Adrenal gland (tissue), 12 donors: Measurements from ENCODE around the gene SHB. TPM values are rescaled to one million over a fixed set of nuclear protein-coding genes. Genes with fewer than 3 reads are reported as not detected.

ENCODE experiments used
- DNase-seq, 7 donors: peaks; one replicate each; pipeline ENCODE4 v3.0.0-alpha.2; 2019 to 2020
- H3K27ac ChIP-seq, 5 donors: fragments of 200-600 bp; sonication (generic) in 4 of 5; 1 replicate in 3 of 5; 2 replicates in 2 of 5; pipeline versions ENCODE4 v1.5.1 to v1.8.0; 2016 to 2020; ENCODE audit warnings: mild to moderate bottlenecking in 1 of 5
- H3K27me3 ChIP-seq: fragments of 200-600 bp; 2 replicates; pipeline ENCODE4 v1.8.0; 2021
- H3K36me3 ChIP-seq, 2 donors: fragments of 200-600 bp; replicated peaks in 1 of 2; 1 replicate in 1 of 2; 2 replicates in 1 of 2; pipeline versions ENCODE4 v1.5.1 to v1.8.0; 2018 to 2022
- H3K4me1 ChIP-seq, 2 donors: fragments of 200-600 bp; replicated peaks in 1 of 2; 1 replicate in 1 of 2; 2 replicates in 1 of 2; pipeline versions ENCODE4 v1.5.1 to v1.8.0; 2018 to 2021
- H3K4me3 ChIP-seq, 4 donors: fragments of 200-600 bp; sonication (generic) in 3 of 4; one replicate each; pipeline ENCODE4 v1.5.1; 2016 to 2018
- H3K9me3 ChIP-seq, 3 donors: fragments of 200-600 bp; sonication (generic) in 1 of 3; replicated peaks in 1 of 3; 1 replicate in 2 of 3; 2 replicates in 1 of 3; pipeline versions ENCODE4 v1.5.1 to v1.8.0; 2016 to 2021
- POLR2A ChIP-seq, 2 donors: fragments of 450-650 bp; IDR thresholded peaks; one replicate each; pipeline ENCODE4 v1.6.1; 2017; ENCODE audit warnings: antibody characterized with exemption in 2 of 2, mild to moderate bottlenecking in 2 of 2, moderate library complexity in 1 of 2
- WGBS, 4 donors: extraction: QIAGEN DNeasy Blood & Tissue Kit in 2 of 4; methylation state at CpG; one replicate each; pipeline versions ENCODE4 v1.1.5 to v1.1.7; 2013 to 2017; 5-methylcytosine and 5-hydroxymethylcytosine counted together
- intact Hi-C, 2 donors: fragments of 100-400 bp; cut with DNase I; formaldehyde crosslinking; loops; one replicate each; pipeline versions ENCODE4 v1.14.1 to v1.15.0; 2022 to 2023
- polyA plus RNA-seq, 3 donors: library from polyadenylated mRNA; stranded (reverse); fragments of 200-250 nt in 2 of 3; fragments of 350-450 nt in 1 of 3; fragmentation: Illumina TruSeq in 1 of 3; extraction: RNeasy Lipid Tissue Mini Kit (QIAGEN cat#74804) in 1 of 3; gene quantifications; one replicate each; pipeline ENCODE4 v1.2.3, GENCODE V29; 2013 to 2014
- total RNA-seq, 9 donors: library from RNA; depleted of rRNA in 4 of 9; stranded (reverse); fragments of >200 nt in 4 of 9; fragments of 120-200 nt in 1 of 9; fragmentation: NEBNext Ultra II Directional in 1 of 9; extraction: Animal tissue kit (Norgen Biotek cat#: 25700) in 1 of 9; gene quantifications; one replicate each; pipeline versions ENCODE4 v1.1.0 to v1.2.4, GENCODE V29; 2013 to 2023
- TF ChIP-seq, protein P1 (sequence below), 6 experiments: fragments of 450-650 bp in 4 of 6; fragments of 200-600 bp in 2 of 6; sonication (generic) in 1 of 6; IDR thresholded peaks; 1 replicate in 5 of 6; 2 replicates in 1 of 6; pipeline versions ENCODE4 v1.5.1 to v1.8.0; 2016 to 2021; ENCODE audit warnings: antibody characterized with exemption in 6 of 6, mild to moderate bottlenecking in 2 of 6, moderate library complexity in 1 of 6
- donor health status: healthy with polysubstance abuse.
- donor health status: Bipolar disorder and iron deficiency.
- donor health status: DM: yes; HTN: yes; CAD: no.
- donor health status: DM: no; HTN: no; CAD: no.
- donor health status: DM: no; HTN: no; CAD: no.
- donor health status: DM: yes; HTN: yes; CAD: no.

Gene SHB
- total and polyA plus RNA-seq, 12 donors = 3.2 to 21.2 (median 11.1) TPM

DNA sequence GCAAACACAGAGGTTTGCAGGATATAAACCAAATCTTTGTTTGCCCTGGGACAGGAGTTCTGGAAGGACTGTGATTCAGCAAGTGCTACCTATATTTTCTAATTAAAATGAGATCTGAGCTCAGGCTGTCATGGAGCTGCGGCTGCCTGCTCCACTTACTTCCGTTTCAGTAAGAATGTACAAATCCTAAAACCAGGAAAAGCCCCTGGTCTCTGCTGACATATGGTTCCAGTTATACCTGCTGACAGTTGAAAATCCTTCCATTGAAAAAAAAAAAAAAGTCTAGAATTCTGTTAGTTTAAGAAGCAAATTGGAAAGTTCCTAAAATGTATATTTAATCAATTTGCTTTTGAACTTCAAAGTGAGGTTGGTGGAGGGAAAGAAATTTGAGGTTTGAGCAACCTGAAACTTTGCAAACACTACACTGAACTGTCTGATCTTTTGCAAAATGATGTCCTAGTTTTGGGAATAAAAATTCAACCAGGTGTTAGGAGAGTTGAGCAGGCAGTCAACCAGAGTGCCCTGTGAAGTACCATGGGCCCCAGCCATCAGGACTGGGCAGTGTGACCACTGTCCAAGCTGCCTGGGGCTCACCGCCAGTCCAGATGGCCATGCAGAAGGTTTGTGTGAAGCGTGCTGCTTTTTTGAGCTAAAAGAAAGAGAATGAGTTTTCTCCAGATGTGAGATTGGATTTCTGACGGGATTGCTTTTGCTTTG is 50.6 kb downstream of the SHB start:
- no peak for DNase-seq
- Histone ChIP-seq H3K36me3 (no peaks in the 10 kb centered on the region), H3K4me1 (peaks cover 0 to 43% of the 10 kb centered on the region in 2 donors), H3K4me3 (no peak overlapping the region), H3K9me3 (no peaks in the 10 kb centered on the region), H3K27ac (peak overlapping the region in 2 of 5 donors; percentile 65 to 71), H3K27me3 (no peaks in the 10 kb centered on the region)
- intact Hi-C loops = loop anchor here in 1 of 2 donors (10.0 kb wide), 1 partner anchor 136 kb away; no protein-coding TSS in a partner anchor
- TF ChIP-seq, protein P1, sequence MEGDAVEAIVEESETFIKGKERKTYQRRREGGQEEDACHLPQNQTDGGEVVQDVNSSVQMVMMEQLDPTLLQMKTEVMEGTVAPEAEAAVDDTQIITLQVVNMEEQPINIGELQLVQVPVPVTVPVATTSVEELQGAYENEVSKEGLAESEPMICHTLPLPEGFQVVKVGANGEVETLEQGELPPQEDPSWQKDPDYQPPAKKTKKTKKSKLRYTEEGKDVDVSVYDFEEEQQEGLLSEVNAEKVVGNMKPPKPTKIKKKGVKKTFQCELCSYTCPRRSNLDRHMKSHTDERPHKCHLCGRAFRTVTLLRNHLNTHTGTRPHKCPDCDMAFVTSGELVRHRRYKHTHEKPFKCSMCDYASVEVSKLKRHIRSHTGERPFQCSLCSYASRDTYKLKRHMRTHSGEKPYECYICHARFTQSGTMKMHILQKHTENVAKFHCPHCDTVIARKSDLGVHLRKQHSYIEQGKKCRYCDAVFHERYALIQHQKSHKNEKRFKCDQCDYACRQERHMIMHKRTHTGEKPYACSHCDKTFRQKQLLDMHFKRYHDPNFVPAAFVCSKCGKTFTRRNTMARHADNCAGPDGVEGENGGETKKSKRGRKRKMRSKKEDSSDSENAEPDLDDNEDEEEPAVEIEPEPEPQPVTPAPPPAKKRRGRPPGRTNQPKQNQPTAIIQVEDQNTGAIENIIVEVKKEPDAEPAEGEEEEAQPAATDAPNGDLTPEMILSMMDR (IDR thresholded peaks at IDR 0.05) = no peak
- TF ChIP-seq POLR2A (IDR thresholded peaks at IDR 0.05) = no peak
- WGBS, 4 donors = 85 to 93% (median 90%) methylated on average over 5 of the region's 5 CpGs

DNA sequence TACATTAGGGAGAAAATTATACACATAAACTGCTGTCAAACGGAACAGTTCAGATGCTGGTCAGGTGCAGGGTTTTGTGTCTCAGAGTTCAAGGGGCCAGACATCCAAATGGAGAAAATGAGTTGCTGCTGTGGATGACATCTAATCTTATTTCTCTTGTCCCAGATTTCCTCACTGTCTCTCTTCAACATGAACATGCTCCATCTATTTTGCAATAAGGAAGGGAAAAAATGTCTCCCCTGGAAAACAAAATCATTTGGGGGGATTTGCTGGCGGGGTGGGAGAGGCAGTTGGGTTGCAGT is 51.2 kb downstream of the SHB start:
- Histone ChIP-seq H3K27ac (no peak overlapping the region), H3K4me3 (no peak overlapping the region), H3K27me3 (no peaks in the 10 kb centered on the region), H3K36me3 (no peaks in the 10 kb centered on the region), H3K9me3 (no peaks in the 10 kb centered on the region), H3K4me1 (peaks cover 0 to 38% of the 10 kb centered on the region in 2 donors)
- no peak for TF ChIP-seq POLR2A (IDR thresholded peaks at IDR 0.05)
- TF ChIP-seq, protein P1 (IDR thresholded peaks at IDR 0.05) = no peak
- no peak for DNase-seq
- intact Hi-C loops = loop anchor here in 1 of 2 donors (10.0 kb wide), 1 partner anchor 137 kb away; no protein-coding TSS in a partner anchor
- 82 to 93% (median 87%) methylated on average over 2 of the region's 2 CpGs for WGBS, 4 donors

DNA sequence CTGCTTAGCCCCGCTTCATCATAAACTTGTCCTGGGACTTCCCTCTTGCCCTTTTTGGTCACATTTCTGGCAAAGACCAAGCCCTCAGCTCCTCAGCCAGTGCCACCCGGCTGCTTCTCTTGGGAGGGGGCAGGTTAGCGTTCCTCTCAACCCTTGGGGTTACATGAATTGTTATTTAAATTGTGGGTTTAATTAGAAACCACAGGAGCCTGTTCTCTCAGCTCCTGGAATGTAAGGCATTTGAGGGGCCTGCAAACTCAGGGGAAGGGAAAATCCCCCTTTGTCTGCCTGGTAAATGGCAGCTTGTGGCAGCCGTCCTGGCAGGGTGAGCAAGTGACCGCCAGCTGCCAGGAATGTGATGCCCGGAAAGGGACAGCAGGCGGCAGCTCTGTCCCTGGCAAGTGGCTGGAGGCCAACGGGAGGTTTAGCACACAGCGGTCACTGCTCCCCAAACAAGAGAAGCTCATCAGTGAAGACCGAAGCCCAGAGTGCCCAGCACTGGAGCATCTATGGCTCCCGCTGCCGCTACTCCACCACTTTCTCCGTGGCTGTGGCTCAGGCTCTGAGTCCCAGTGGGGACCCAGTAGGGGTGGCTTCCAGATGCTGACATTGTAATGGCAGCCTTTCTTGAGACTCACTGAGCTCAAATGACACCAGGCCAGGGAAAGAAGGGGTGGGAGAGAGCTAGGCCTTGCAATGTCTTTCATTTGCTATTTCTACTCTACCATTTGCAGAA is 51.7 kb downstream of the SHB start:
- Histone ChIP-seq H3K36me3 (no peaks in the 10 kb centered on the region), H3K4me1 (peaks cover 0 to 37% of the 10 kb centered on the region in 2 donors), H3K27ac (no peak overlapping the region), H3K9me3 (no peaks in the 10 kb centered on the region), H3K4me3 (no peak overlapping the region), H3K27me3 (no peaks in the 10 kb centered on the region)
- peak in 6 of 7 donors; percentile 67 to 84 (median 78) for DNase-seq
- WGBS, 4 donors = 75 to 92% (median 81%) methylated on average over 10 to 13 of the region's 13 CpGs
- TF ChIP-seq, protein P1 (IDR thresholded peaks at IDR 0.05) = peak; percentile 11 to 63 (median 49)
- no peak for TF ChIP-seq POLR2A (IDR thresholded peaks at IDR 0.05)
- intact Hi-C loops = loop anchor here in 1 of 2 donors (10.0 kb wide), 1 partner anchor 137 kb away; no protein-coding TSS in a partner anchor

DNA sequence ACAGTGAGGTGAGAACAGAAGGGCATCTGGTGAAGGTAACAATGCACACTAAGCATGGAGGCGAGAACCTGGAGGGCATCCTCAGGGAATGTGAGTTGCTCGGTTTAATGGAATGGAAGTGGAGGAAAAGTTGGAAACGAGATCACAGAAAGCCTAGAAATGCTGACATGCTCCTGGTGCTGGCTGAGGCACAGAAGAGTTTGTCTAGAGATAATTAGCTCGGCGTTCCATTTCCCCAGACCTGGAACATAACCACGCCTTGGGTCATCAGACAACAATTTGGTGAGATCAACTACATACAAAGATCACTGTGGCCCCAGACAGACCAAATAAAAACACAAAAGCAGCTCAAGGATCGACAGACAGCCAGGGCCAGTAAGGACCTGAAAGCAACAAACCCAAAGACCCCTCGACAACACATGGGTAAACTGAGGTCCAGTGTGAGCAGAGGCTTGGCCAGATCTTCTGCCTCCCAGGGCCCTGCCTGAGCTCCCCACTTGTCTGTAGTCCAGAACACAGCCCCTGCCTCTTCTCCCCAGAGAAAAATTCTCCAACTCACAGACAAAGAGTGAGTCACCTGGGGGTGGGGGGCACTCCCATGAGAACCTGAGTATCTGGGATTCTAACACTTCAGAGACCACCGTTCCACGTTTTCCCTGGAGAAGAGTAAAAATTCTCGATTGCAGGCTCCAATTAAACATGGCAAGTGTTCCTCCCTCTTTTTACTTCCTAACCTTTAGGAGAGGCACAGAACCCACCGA is 52.5 kb downstream of the SHB start:
- intact Hi-C loops = loop anchor here in 1 of 2 donors (10.0 kb wide), 1 partner anchor 138 kb away; no protein-coding TSS in a partner anchor
- H3K9me3 ChIP-seq = no peaks in the 10 kb centered on the region
- H3K4me3 ChIP-seq = no peak overlapping the region
- 73 to 84% (median 80%) methylated on average over 11 to 12 of the region's 12 CpGs for WGBS, 4 donors
- H3K36me3 ChIP-seq = no peaks in the 10 kb centered on the region
- peaks cover 0 to 37% of the 10 kb centered on the region in 2 donors for H3K4me1 ChIP-seq
- no peaks in the 10 kb centered on the region for H3K27me3 ChIP-seq
- no peak for TF ChIP-seq POLR2A (IDR thresholded peaks at IDR 0.05)
- TF ChIP-seq, protein P1 (IDR thresholded peaks at IDR 0.05) = no peak
- DNase-seq = no peak
- H3K27ac ChIP-seq = no peak overlapping the region
